HG02885 (cell line): ENCODE data around the gene TMA7.

Source experiments
- ATAC-seq: cut with Tn5 transposase; IDR thresholded peaks from one replicate; pipeline ENCODE4 v1.9.1; 2021; ENCODE audit warnings: mild to moderate bottlenecking; ENCODE audit not compliant: unreplicated experiment, poor library complexity

Gene TMA7

GRCh38 chr3:48407542-48408099 lies 32.4 kb upstream of the TMA7 start:
- ATAC-seq, result no peak

- no peak for ATAC-seq
Observed at GRCh38 chr3:48408823-48409281, 31.2 kb upstream of the TMA7 start.

- ATAC-seq, result no peak
Observed at GRCh38 chr3:48409291-48410201, 30.5 kb upstream of the TMA7 start.

- no peak for ATAC-seq
Observed at GRCh38 chr3:48410205-48411040, 29.6 kb upstream of the TMA7 start.

GRCh38 chr3:48411041-48411588 lies 28.9 kb upstream of the TMA7 start:
- ATAC-seq, result no peak

- ATAC-seq, result no peak
Observed at GRCh38 chr3:48411606-48412374, 28.3 kb upstream of the TMA7 start.

GRCh38 chr3:48412375-48413001 lies 27.6 kb upstream of the TMA7 start:
- ATAC-seq, result no peak

- no peak for ATAC-seq
Observed at GRCh38 chr3:48413086-48413485, 27.0 kb upstream of the TMA7 start.

GRCh38 chr3:48413611-48414010 lies 26.4 kb upstream of the TMA7 start:
- ATAC-seq, result no peak

- no peak for ATAC-seq
Observed at GRCh38 chr3:48414376-48415250, 25.4 kb upstream of the TMA7 start.

GRCh38 chr3:48415251-48415953 lies 24.7 kb upstream of the TMA7 start:
- no peak for ATAC-seq

- ATAC-seq, result no peak
Observed at GRCh38 chr3:48416091-48416505, 24.0 kb upstream of the TMA7 start.

GRCh38 chr3:48416546-48416945 lies 23.5 kb upstream of the TMA7 start:
- no peak for ATAC-seq

- no peak for ATAC-seq
Observed at GRCh38 chr3:48417529-48418108, 22.4 kb upstream of the TMA7 start.

- no peak for ATAC-seq
Observed at GRCh38 chr3:48418140-48418539, 21.9 kb upstream of the TMA7 start.

- ATAC-seq, result no peak
Observed at GRCh38 chr3:48418651-48419050, 21.4 kb upstream of the TMA7 start.

GRCh38 chr3:48419149-48419548 lies 20.9 kb upstream of the TMA7 start:
- no peak for ATAC-seq

- ATAC-seq, result no peak
Observed at GRCh38 chr3:48419597-48419996, 20.5 kb upstream of the TMA7 start.
